ENCODE results near the gene PRM3.
A peak's percentile ranks its signal among the peaks of the same experiment; 100 is the strongest.

PRM3 gene

GRCh38 chr16:11242658-11243057 is 30.8 kb downstream of the PRM3 start:
- no peak for DNase-seq (ENCODE audit: low read depth)

GRCh38 chr16:11241480-11242204 is 31.8 kb downstream of the PRM3 start:
- DNase-seq (ENCODE audit: low read depth) = no peak

- DNase-seq (ENCODE audit: low read depth) = no peak
Observed at GRCh38 chr16:11240636-11241473, 32.6 kb downstream of the PRM3 start.

GRCh38 chr16:11239644-11240632 is 33.5 kb downstream of the PRM3 start:
- no peak for DNase-seq (ENCODE audit: low read depth)

- no peak for DNase-seq (ENCODE audit: low read depth)
Observed at GRCh38 chr16:11238272-11239202, 34.9 kb downstream of the PRM3 start.

- no peak for DNase-seq (ENCODE audit: low read depth)
Observed at GRCh38 chr16:11236461-11237254, 36.8 kb downstream of the PRM3 start.

GRCh38 chr16:11235703-11235991 is 37.8 kb downstream of the PRM3 start:
- no peak for DNase-seq (ENCODE audit: low read depth)

- no peak for DNase-seq (ENCODE audit: low read depth)
Observed at GRCh38 chr16:11234884-11235702, 38.3 kb downstream of the PRM3 start.

GRCh38 chr16:11233727-11234376 is 39.6 kb downstream of the PRM3 start:
- peak; percentile 61 for DNase-seq (ENCODE audit: low read depth)

GRCh38 chr16:11232852-11233726 is 40.3 kb downstream of the PRM3 start:
- peak; percentile 83 for DNase-seq (ENCODE audit: low read depth)

- DNase-seq (ENCODE audit: low read depth) = no peak
Observed at GRCh38 chr16:11232302-11232851, 41.1 kb downstream of the PRM3 start.

GRCh38 chr16:11231367-11231970 is 42.0 kb downstream of the PRM3 start:
- no peak for DNase-seq (ENCODE audit: low read depth)

- DNase-seq (ENCODE audit: low read depth) = no peak
Observed at GRCh38 chr16:11229906-11230305, 43.5 kb downstream of the PRM3 start.

GRCh38 chr16:11229432-11229831 is 44.0 kb downstream of the PRM3 start:
- DNase-seq (ENCODE audit: low read depth) = no peak

- no peak for DNase-seq (ENCODE audit: low read depth)
Observed at GRCh38 chr16:11225677-11226549, 47.5 kb downstream of the PRM3 start.
